Renal pelvis (tissue), 12 donors: Measurements from ENCODE around the gene LGALS1. TPM values are rescaled to one million over a fixed set of nuclear protein-coding genes. Genes with fewer than 3 reads are reported as not detected.

ENCODE experiments used
- DNase-seq: peaks from one replicate; pipeline ENCODE4 v3.0.0-alpha.2; 2013
- long read RNA-seq, 16 experiments: transcript quantifications; one replicate each; lab custom pipeline, GENCODE V29; 2026
- polyA plus RNA-seq, 3 donors: library from polyadenylated mRNA; unstranded; fragments of 120-200 nt; gene quantifications; one replicate each; pipeline ENCODE4 v1.2.1, GENCODE V29; 2013; ENCODE audit not compliant: insufficient read length in 3 of 3

Gene LGALS1
- 100 to 1,000 TPM; 374 to 538 (median 428) TPM for polyA plus RNA-seq
- long read RNA-seq, donor 1, transcript LGALS1-201 (4 exons, 560 nt) = major isoform, 372 of 453 reads
- long read RNA-seq, donor 1, partial matches to known transcripts = 61 of 453 reads
- long read RNA-seq, donor 1, other reads (novel, unspliced or antisense) = 16 of 453 reads
- long read RNA-seq, donor 2, transcript LGALS1-201 (4 exons, 560 nt) = major isoform, 390 of 494 reads
- long read RNA-seq, donor 2, partial matches to known transcripts = 87 of 494 reads
- long read RNA-seq, donor 2, other reads (novel, unspliced or antisense) = 15 of 494 reads
- long read RNA-seq, donor 3, transcript LGALS1-201 (4 exons, 560 nt) = major isoform, 300 of 376 reads
- long read RNA-seq, donor 3, partial matches to known transcripts = 48 of 376 reads
- long read RNA-seq, donor 3, other reads (novel, unspliced or antisense) = 25 of 376 reads
- long read RNA-seq, donor 4, transcript LGALS1-201 (4 exons, 560 nt) = major isoform, 393 of 509 reads
- long read RNA-seq, donor 4, partial matches to known transcripts = 92 of 509 reads
- long read RNA-seq, donor 4, other reads (novel, unspliced or antisense) = 21 of 509 reads
- long read RNA-seq, donor 5, transcript LGALS1-201 (4 exons, 560 nt) = major isoform, 169 of 214 reads
- long read RNA-seq, donor 5, partial matches to known transcripts = 31 of 214 reads
- long read RNA-seq, donor 5, other reads (novel, unspliced or antisense) = 14 of 214 reads
- long read RNA-seq, donor 6, transcript LGALS1-201 (4 exons, 560 nt) = major isoform, 232 of 320 reads
- long read RNA-seq, donor 6, partial matches to known transcripts = 75 of 320 reads
- long read RNA-seq, donor 6, other reads (novel, unspliced or antisense) = 11 of 320 reads
- long read RNA-seq, donor 7, transcript LGALS1-201 (4 exons, 560 nt) = major isoform, 383 of 583 reads
- long read RNA-seq, donor 7, transcript LGALS1-204 (2 exons, 303 nt) = minor isoform, 6 of 583 reads
- long read RNA-seq, donor 7, partial matches to known transcripts = 170 of 583 reads
- long read RNA-seq, donor 7, other reads (novel, unspliced or antisense) = 24 of 583 reads
- long read RNA-seq, donor 8, transcript LGALS1-201 (4 exons, 560 nt) = major isoform, 434 of 544 reads
- long read RNA-seq, donor 8, partial matches to known transcripts = 83 of 544 reads
- long read RNA-seq, donor 8, other reads (novel, unspliced or antisense) = 24 of 544 reads
- long read RNA-seq, donor 9, transcript LGALS1-201 (4 exons, 560 nt) = major isoform, 338 of 471 reads
- long read RNA-seq, donor 9, transcript LGALS1-204 (2 exons, 303 nt) = minor isoform, 8 of 471 reads
- long read RNA-seq, donor 9, partial matches to known transcripts = 97 of 471 reads
- long read RNA-seq, donor 9, other reads (novel, unspliced or antisense) = 27 of 471 reads
- long read RNA-seq, donor 10, transcript LGALS1-201 (4 exons, 560 nt) = major isoform, 251 of 315 reads
- long read RNA-seq, donor 10, partial matches to known transcripts = 49 of 315 reads
- long read RNA-seq, donor 10, other reads (novel, unspliced or antisense) = 11 of 315 reads
- long read RNA-seq, donor 11, transcript LGALS1-201 (4 exons, 560 nt) = major isoform, 239 of 308 reads
- long read RNA-seq, donor 11, partial matches to known transcripts = 51 of 308 reads
- long read RNA-seq, donor 11, other reads (novel, unspliced or antisense) = 17 of 308 reads
- long read RNA-seq, donor 12, transcript LGALS1-201 (4 exons, 560 nt) = major isoform, 380 of 464 reads
- long read RNA-seq, donor 12, partial matches to known transcripts = 59 of 464 reads
- long read RNA-seq, donor 12, other reads (novel, unspliced or antisense) = 23 of 464 reads
- long read RNA-seq, donor 13, transcript LGALS1-201 (4 exons, 560 nt) = major isoform, 238 of 325 reads
- long read RNA-seq, donor 13, partial matches to known transcripts = 75 of 325 reads
- long read RNA-seq, donor 13, other reads (novel, unspliced or antisense) = 12 of 325 reads
- long read RNA-seq, donor 14, transcript LGALS1-201 (4 exons, 560 nt) = major isoform, 503 of 669 reads
- long read RNA-seq, donor 14, partial matches to known transcripts = 121 of 669 reads
- long read RNA-seq, donor 14, other reads (novel, unspliced or antisense) = 42 of 669 reads
- long read RNA-seq, donor 15, transcript LGALS1-201 (4 exons, 560 nt) = major isoform, 469 of 626 reads
- long read RNA-seq, donor 15, partial matches to known transcripts = 134 of 626 reads
- long read RNA-seq, donor 15, other reads (novel, unspliced or antisense) = 22 of 626 reads
- long read RNA-seq, donor 16, transcript LGALS1-201 (4 exons, 560 nt) = major isoform, 366 of 459 reads
- long read RNA-seq, donor 16, partial matches to known transcripts = 70 of 459 reads
- long read RNA-seq, donor 16, other reads (novel, unspliced or antisense) = 21 of 459 reads

DNA sequence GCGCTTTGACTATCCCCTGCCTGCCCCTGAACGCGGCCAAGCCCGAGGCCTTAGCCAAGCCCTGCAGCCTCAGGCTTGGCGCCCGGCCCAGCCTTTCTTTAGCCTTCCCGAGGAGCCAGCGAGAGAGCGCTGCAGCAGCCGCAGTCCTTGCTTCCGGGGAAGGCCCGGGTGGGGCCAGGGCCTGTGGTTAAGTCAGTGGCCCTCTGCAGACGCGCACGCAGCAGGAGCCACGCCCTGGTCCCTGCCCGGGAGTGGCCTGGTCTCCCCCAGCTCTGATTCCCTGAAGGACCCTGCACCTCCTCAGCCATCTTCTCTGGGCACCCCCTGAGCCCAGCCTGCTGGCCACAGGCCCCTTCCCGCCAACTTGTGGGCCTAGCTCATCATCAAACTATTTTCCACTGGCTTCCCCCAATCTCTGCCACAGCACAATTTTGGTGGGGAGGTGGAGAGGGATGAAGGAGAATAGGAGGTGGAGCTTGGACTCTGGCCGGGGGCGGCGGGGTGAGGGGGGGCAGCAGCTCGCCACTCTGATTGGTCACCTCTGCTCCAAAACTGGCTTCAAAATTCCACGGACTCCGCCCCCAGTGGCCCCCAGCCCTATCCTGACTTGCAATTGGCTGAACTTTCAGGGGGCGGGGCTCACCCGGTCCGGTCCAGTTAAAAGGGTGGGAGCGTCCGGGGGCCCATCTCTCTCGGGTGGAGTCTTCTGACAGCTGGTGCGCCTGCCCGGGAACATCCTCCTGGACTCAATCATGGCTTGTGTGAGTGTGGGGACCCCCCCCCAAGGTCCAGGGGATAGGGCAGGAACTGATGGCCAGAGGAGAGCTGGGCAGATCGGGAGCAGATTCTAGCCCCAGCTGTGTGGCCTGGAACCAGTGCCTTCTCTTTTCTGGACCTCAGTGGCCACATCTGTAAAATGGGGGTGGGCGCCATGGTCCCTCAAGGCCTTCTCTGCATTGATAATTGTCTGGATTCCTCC lies at the start of gene LGALS1:
Gene LGALS1, plus strand, starts transcription at position 686 of the 979 bp plus-strand sequence. Its CDS starts 67 bp downstream, at position 753.
- DNase-seq = peak; percentile 86

DNA sequence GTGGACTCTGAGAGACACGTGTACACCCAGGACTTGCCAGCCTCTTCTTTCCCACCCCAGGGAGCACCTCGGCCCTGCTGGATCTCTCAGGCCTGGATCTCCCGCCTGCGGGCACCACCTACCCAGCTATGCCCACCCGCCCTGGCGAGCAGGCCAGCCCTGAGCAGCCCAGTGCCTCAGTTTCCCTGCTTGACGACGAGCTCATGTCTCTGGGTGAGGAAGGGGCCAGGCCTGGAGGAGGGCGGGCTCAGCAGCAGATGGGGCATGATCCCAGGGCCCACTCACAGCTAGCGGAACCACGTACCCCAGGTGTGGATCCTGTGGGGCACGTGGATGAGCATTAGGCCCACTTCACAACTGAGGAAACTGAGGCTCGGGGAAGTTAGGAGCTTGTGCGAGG lies 49.7 kb upstream of the LGALS1 start:
- DNase-seq = no peak

DNA sequence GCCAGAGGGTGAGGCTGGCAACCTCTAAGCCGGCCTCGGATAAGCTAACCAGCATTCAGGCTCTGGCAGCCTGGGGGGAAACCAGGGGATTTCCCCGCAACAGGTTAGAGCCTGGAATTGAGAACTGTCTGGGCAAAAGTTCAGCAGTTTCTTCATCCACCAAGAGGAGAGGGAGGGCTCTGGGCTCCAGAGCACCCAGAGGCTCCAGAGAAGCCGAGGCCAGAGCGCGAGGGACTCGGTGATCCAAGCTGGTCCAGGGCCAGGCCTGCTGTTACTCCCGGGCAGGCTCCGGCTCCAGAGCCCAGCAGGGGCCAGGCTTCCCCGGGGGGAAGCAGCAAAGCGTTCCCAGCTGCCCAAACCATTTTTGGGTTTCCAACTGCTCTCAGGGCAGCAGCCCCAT lies 49.3 kb upstream of the LGALS1 start:
- no peak for DNase-seq

DNA sequence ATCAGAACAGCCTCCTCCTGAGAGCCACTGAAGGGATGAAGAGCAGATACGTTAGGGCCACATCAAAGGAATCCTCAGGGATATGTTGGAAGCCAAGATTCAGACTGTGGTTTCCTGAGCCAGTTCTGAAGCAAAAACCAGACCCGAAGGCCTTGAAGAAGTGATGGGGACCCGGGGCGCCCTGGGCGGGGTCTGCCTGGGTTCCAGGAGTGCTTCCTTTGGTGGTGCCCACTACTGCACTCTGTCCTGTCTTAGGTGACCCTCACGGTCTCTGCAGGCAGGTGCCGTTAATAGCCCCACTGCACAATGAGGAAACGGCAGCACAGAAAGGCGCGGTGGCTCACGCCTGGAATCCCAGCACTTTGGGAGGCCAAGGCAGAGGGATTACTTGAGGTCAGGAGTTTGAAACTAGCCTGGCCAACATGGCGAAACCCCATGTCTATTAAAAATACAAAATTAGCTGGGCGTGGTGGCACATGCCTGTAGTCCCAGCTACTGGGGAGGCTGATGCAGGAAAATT lies 48.8 kb upstream of the LGALS1 start:
- no peak for DNase-seq

DNA sequence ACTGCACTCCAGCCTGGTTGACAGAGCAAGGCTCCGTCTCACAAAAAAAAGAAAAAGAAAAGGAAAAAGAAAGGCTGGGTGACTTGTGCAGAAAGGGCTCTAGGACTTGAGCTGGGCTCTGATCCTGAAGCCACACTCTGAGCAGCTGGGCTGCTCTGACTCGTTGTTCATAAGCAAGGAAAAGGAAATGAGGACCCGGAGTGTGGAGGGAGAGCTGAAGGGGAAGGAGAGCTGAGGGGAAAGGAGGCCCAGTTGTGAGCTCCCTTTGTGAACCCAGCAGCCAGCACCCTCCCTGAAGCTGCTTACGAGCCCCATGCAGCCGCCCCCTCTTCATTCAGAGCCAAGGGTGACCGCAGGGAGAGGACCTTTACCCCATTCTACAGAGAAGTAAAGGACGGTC lies 48.3 kb upstream of the LGALS1 start:
- DNase-seq = no peak

DNA sequence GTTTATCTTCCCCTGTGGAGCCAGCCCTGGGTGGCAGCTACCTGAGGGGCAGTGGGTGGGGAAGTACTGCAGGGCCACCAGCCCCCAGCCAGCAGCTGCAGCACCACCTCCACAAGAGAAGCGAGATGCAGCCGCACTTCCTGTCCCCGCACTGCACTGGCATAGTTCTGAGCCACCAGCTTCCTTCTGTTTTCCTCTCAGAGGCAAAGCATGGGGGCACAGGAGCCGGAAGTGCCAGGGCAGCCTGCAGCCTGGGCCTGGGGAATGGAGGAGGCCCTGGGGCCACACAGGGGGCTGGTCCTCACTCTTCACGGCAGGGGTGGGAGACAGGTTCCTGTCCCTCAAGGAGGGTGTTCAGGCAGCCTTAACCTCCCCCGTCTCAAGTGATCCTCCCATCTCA lies 47.9 kb upstream of the LGALS1 start:
- no peak for DNase-seq

DNA sequence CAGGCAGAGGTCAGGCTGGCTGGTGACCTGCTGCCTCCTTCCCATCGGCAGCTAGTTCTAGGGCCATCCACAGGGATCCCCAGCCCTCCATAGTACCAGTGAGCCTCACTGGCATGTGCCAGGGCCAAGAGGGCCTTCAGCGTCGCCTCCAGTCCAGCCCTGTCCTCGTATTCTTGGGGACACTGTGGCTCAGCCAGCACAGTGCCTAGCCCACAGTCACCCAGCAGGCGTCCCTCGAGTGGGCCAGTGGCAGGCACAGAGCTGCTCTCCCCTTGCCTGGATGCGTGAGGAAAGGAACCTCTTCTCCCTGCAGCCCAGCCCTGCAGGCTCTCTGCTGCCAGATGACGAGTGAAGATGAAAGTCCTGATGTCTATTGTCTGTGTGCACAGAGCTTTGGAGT lies 46.6 kb upstream of the LGALS1 start:
- DNase-seq = no peak

DNA sequence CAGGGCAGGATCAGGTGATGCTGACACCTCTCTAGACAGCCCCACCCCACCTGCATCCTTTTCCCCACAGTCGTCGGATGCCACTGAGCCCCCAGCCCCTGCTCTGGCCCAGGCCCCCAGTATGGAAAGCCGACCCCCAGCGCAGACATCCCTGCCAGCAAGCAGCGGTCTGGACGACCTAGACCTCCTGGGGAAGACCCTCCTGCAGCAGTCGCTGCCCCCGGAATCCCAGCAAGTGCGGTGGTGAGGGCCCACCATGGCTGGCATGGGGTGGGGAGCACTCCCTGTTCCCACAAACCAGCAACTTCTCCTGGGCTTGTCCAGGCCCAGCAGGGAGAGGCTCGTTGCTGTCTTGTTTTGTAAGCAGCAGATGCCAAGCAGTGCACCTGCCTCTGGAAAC lies 45.5 kb upstream of the LGALS1 start:
- DNase-seq = no peak

DNA sequence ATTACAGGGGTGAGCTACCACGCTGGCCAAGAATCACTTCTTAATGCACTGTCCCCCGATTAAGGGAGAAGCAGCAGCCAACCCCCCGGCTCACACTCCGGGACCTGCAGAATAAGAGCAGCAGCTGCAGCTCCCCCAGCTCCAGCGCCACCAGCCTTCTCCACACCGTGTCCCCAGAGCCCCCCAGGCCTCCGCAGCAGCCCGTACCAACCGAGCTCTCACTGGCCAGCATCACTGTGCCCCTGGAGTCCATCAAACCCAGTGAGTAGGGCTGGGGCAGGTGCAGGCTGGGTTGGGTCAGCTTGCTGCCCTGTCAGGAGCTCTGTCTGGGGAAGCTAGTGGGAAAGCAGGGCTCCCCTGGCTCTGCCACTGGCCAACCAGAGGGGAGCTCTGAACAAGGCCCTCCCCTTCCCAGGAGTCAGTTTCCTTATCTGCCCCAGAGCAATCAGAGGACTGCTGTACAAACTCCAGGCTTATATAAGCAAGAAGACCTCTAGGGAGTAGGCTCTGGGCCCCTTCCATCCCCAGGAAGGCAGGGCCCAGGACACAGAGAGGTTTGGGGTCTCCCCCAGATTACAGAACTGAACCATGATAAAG lies 44.5 kb upstream of the LGALS1 start:
- DNase-seq = no peak

DNA sequence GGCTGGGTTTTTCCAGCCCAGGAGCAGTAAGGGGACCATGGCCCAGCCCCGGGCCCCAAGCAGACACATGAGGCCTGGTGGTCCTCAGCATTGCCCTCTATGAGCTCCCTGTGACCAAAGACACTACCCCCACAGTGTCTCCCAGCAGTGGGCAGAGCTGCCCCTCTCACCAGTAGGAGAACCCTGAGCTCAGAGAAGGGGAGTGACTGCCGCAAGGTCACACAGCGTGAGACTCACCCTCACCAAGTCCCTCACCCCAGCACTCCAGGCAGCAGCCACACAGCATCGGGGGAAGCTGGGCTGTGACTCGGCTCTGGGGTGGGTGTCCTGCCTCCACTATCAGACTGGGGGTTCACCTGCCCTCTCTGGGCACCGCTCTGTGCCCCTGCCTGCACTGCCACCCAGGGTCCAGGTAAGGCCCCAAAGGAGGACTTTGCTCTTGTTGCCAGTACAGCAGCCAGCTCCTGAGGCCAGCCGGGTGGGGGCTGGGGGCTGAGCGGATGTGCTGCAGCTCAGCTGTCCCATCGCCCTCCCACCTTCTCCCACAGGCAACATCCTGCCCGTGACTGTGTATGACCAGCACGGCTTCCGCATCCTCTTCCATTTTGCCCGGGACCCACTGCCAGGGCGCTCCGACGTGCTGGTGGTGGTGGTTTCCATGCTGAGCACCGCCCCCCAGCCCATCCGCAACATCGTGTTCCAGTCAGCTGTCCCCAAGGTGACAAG lies 43.8 kb upstream of the LGALS1 start:
- no peak for DNase-seq

DNA sequence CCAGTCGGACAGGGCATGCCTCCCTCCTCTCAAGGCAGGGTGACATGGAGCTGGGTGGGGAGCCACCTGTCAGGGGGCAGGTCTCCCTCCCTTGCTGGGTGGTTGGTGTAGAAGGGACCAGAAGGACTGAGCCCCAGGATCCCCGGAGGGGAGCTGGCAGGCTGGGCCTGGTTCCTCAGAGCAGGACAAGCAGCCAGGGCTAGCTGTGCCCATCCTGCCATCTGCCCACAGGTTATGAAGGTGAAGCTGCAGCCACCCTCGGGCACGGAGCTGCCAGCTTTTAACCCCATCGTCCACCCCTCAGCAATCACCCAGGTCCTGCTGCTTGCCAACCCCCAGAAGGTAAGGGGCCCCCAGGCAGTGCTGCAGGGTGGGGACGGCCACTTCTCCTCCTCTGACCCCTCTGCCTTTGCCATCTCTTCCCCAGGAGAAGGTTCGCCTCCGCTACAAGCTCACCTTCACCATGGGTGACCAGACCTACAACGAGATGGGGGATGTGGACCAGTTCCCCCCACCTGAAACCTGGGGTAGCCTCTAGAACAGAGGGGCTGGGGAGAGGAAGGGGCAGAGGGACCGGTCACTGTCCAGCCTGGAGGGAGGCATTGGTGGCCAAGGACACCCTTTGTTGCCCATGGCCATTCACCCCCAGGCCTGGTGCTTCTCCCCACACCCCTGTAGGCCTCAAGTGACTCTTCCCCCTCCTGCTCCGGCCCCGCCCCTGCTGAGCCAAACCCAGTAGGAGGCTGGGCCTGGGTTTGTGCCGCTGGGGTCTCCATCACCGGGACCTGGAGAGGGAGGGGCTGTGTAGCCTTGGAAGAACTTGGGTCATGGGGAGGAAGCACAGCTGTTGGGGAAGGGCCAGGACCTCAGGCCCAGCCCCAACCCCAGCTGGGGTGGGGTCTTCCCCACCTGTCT lies 43.0 kb upstream of the LGALS1 start:
- DNase-seq = no peak

DNA sequence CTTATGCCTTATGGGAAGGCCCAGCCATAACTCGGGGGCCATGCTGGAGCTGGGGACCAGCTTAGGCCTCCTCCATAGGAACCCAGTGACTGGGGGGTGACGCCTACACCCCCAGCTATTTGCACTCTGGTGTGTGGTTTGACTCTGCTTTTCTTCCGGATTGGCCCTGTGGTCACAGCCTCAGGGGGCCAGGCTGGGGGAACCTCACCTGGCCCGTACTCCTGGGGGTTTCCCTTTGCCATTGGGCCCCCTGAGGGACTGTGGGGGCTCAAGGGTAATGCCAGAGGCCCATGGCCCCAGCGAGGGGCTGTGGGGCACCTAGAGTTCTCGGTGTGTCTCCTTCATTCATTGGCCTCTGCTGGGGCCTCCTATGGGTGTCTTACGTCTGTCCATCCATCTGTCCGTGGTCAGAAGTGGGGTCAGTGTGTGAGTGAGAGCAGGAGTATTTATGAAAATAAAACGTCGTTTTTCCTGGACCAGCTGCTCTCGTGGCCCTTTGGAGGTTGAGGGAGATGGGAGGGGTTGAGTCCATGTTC lies 42.3 kb upstream of the LGALS1 start:
- DNase-seq = no peak

DNA sequence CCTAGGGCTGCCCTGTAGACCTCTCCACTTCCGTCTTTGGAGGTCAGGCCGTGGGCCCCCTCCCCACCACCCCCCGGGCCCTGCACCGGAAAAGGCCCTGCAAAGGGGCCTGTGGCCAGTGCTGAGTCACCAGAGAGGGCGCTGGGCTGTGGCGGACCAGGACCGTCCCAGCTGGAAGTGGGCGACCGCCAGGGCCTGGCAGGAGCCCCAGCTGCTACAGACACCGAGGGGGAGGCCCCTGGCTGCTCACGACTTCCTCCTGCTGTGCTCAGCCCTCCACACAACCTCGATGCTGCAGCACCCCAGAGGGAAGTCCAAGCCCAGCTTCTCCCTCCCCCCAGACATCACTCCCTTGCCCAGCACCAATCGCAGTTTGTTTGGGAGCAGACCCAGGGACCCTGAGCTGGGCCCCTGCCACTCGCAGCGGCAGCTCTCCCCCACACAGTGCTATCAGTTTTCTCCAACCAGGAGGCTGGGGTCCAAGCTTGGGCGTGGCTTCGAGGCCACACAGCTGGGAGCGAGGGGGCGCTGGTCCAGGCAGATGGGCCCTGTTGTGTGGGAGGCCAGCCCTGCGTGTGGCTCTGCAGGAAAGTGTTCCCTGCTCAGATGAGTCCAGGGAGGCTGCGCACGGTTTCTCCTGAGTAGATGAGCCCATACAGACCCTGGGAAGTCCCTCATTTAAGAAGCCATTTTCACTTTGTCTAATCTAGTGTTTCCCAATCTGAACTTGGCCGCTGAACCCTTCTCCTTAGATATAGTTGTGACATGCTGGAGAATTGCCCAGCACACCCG lies 41.6 kb upstream of the LGALS1 start:
- peak; percentile 96 for DNase-seq

DNA sequence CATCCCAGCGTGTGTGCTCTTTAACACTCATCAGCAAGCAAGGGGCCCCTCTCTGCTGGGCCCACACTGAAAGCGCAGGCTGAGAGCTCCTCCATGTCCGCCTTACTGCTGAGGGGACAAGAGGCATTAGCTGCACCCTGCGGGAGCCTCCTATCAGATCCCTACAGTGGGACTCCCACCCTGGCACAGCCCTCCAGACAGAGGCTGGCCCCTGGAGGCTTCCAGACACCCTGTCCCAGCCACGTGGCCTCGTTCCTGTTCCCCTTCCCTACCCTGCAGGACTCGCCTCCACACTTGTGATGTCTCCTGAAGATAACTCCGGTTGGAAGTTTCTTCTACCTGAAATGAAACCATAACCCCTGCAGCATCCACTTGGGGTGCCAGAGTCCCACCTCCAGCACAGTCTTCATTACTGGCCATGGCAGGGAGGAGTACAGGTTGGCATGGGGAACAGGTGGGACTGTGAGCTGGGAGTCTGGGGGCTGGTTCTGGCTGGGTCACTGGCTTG lies 41.0 kb upstream of the LGALS1 start:
- DNase-seq = no peak
